Skeletal muscle tissue (tissue), 4 donors: ENCODE data around the gene DFFA. TPM values are rescaled to one million over a fixed set of nuclear protein-coding genes. Genes with fewer than 3 reads are reported as not detected.

Experiments used
- H3K27ac ChIP-seq: one replicate; pipeline ENCODE4 v1.7.0; 2013; ENCODE audit warnings: mild to moderate bottlenecking, low read depth, low read length, inconsistent platforms
- H3K27me3 ChIP-seq, 3 donors: one replicate each; pipeline ENCODE4 v1.7.0; 2013; ENCODE audit warnings: low read length in 3 of 3; ENCODE audit not compliant: control insufficient read depth in 3 of 3, insufficient read depth in 3 of 3
- H3K36me3 ChIP-seq, 3 donors: one replicate each; pipeline ENCODE4 v1.7.0; 2013; ENCODE audit warnings: low read length in 3 of 3; ENCODE audit not compliant: control insufficient read depth in 3 of 3, insufficient read depth in 3 of 3
- H3K4me1 ChIP-seq, 3 donors: one replicate each; pipeline ENCODE4 v1.7.0; 2013; ENCODE audit warnings: low read length in 3 of 3, mild to moderate bottlenecking in 3 of 3; ENCODE audit not compliant: control insufficient read depth in 3 of 3, insufficient read depth in 3 of 3
- H3K4me3 ChIP-seq, 3 donors: one replicate each; pipeline ENCODE4 v1.7.0; 2013; ENCODE audit warnings: low read length in 3 of 3
- H3K9ac ChIP-seq, 3 donors: one replicate each; pipeline ENCODE4 v1.7.0; 2013; ENCODE audit warnings: low read length in 3 of 3, mild to moderate bottlenecking in 3 of 3, moderate library complexity in 2 of 3, low read depth in 1 of 3
- H3K9me3 ChIP-seq, 3 donors: one replicate each; pipeline ENCODE4 v1.7.0; 2013; ENCODE audit warnings: low read length in 3 of 3; ENCODE audit not compliant: control insufficient read depth in 3 of 3
- total RNA-seq: library from RNA; depleted of rRNA; stranded (reverse); fragments of >200 nt; gene quantifications from one replicate; pipeline ENCODE4 v1.2.3, GENCODE V29; 2014
- donor health status: Osteomylitis.

Gene DFFA
- total RNA-seq, 1 donor from 2014 or later = 15.1 TPM

DNA sequence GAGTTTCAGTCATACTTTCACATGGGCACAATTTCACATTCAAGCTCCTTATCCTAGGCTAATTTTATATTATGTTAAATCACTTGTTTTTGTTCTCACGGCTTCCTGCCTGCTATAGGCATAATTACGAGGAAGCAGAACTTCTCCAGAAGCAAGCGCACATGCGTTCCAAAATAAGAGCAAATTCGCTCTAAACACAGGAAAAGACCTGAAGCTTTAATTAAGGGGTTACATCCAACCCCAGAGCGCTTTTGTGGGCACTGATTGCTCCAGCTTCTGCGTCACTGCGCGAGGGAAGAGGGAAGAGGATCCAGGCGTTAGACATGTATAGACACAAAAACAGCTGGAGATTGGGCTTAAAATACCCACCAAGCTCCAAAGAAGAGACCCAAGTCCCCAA, 22.6 kb downstream of the DFFA start, which contains the start of gene CORT:
TSS of gene CORT (plus strand) at position 281 of the 400 bp plus-strand sequence. CDS start 193 bp downstream, outside the sequence.
- H3K9me3 ChIP-seq = no peaks in the 10 kb centered on the region
- no peak within 1 kb of the TSS for H3K27ac ChIP-seq
- H3K4me1 ChIP-seq = peaks cover 0 to 2% (median 0%) of the 10 kb centered on the region in 3 donors
- H3K4me3 ChIP-seq = no peak within 1 kb of the TSS
- peaks cover 0 to under 1% (median 0%) of the 10 kb centered on the region in 3 donors for H3K36me3 ChIP-seq
- H3K27me3 ChIP-seq = peaks cover 8 to 18% (median 10%) of the 10 kb centered on the region in 3 donors
- no peak within 1 kb of the TSS for H3K9ac ChIP-seq

DNA sequence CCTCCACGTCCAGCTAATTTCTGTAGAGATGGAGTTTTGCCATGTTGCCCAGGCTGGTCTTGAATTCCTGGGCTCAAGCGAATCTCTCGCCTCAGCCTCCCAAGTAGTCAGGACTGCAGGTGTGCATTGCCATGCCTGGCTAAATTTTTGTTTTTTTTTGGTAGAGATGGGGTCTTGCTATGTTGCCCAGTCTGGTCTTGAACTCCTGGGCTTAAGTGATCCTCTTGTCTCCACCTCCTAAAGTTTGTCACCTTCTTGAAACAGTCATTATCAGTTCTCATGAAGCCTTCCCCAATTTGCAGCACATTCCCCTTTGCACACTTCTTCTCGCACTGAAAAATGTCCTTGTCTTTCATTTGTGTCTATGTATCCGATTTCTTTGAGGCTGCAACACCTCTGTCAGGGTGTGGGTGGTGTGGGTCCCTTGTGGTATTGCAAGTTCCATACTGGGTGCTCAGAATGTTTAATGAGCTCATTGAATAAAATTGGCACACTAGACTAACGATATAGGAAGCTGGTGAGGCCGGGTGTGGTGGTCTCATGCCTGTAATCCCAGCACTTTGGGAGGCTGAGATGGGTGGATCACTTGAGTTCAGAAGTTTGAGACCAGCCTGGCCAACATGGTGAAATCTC, 25.4 kb downstream of the DFFA start:
- no peaks in the 10 kb centered on the region for H3K9me3 ChIP-seq
- H3K4me1 ChIP-seq = peaks cover 0 to 2% (median 0%) of the 10 kb centered on the region in 3 donors
- H3K9ac ChIP-seq = no peak overlapping the region
- peaks cover 8 to 18% (median 10%) of the 10 kb centered on the region in 3 donors for H3K27me3 ChIP-seq
- H3K4me3 ChIP-seq = no peak overlapping the region
- no peak overlapping the region for H3K27ac ChIP-seq
- H3K36me3 ChIP-seq = peaks cover 0 to 6% (median 4%) of the 10 kb centered on the region in 3 donors

DNA sequence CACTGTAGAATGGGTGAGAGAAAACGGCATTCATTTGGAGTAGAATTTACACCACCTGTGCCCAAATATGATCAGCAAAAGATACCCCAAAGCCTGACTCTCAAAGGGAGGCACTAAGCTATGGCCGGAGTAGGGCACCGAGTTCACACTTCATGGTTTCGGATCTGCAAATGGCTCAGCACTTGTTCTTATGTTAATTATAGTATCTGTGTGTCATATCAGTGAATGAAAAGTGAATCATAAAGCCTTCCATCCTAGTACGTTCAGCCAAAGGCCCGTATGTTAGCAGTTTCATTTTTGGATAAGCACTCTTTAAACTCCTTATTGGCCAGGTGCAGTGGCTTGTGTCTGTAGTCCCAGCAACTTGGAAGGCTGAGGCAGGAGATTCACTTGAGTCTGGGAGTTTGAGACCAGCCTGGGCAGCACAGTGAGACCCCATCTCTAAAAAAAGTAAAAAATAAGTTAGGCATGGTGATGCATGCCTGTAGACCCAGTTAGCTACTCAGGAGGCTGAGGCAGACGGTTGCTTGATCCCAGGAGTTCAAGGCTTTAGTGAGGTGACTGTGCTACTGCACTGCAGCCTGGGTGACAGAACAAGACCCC, 27.4 kb downstream of the DFFA start:
- Histone ChIP-seq H3K4me1 (no peaks in the 10 kb centered on the region), H3K27me3 (peaks cover 2 to 7% (median 3%) of the 10 kb centered on the region in 3 donors), H3K4me3 (no peak overlapping the region), H3K36me3 (peaks cover 6 to 10% (median 6%) of the 10 kb centered on the region in 3 donors), H3K9me3 (no peaks in the 10 kb centered on the region), H3K9ac (no peak overlapping the region), H3K27ac (no peak overlapping the region)

DNA sequence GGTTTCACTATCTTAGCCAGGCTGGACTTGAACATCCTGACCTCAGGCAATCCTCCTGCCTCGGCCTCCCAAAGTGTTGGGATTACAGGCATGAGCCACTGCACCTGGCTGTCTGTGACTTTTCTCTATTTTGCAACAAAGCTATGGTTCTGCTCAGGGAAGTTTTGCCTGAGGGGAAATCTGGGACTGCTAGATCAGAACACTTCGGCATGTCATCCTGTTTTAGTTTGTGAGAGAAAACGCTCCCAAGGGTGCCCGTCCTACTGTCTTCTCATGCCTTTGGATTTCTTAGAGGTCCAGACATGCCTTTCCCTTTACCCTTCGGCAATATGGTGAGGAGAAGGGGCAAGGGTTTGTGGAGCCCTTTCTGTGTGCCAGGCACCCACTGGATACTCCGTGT, 28.1 kb downstream of the DFFA start:
- no peak overlapping the region for H3K27ac ChIP-seq
- H3K9ac ChIP-seq = no peak overlapping the region
- peaks cover 6 to 10% (median 6%) of the 10 kb centered on the region in 3 donors for H3K36me3 ChIP-seq
- H3K4me3 ChIP-seq = no peak overlapping the region
- no peaks in the 10 kb centered on the region for H3K4me1 ChIP-seq
- H3K9me3 ChIP-seq = no peaks in the 10 kb centered on the region
- peaks cover 0 to 1% (median 0%) of the 10 kb centered on the region in 3 donors for H3K27me3 ChIP-seq

DNA sequence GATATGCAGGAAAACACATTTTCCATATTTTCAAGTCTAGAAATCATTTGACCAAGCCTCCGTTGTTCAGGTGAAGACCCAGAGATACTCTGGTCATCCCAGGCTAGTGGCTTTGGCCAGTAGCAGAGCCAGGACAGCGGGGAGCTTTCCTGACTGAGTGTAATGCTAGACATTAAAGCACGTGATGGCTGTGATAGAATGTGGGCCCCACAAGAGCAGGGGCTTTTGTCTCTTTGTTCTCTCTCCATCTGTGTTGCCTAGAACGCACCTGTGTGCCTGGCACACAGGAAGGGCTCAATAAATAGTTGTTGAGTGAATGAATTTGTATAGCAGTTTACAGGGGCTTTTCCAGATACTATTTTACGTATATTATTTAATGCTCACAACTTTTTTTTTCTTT, 31.5 kb downstream of the DFFA start:
- H3K27me3 ChIP-seq = no peaks in the 10 kb centered on the region
- H3K9me3 ChIP-seq = no peaks in the 10 kb centered on the region
- H3K9ac ChIP-seq = no peak overlapping the region
- H3K27ac ChIP-seq = no peak overlapping the region
- no peak overlapping the region for H3K4me3 ChIP-seq
- no peaks in the 10 kb centered on the region for H3K4me1 ChIP-seq
- H3K36me3 ChIP-seq = peaks cover 6 to 10% (median 6%) of the 10 kb centered on the region in 3 donors

DNA sequence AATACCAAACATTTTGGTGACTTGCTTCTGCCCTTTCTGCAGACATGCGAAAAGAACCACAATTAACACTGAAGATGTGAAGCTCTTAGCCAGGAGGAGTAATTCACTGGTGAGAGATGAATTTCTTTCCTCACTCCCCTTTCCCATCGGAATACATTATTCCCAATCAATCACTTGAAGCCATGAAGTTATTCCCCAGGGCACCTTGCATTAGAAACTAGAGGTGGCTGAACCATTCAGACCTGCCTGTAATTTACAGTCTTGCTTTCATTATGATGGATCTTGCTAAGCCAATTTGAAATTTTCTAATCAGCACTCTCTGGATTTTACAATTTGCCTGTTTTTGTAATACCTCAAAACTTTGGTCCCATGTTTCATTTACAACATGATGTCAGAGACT, 32.0 kb downstream of the DFFA start:
- Histone ChIP-seq H3K36me3 (peaks cover 6 to 10% (median 6%) of the 10 kb centered on the region in 3 donors), H3K9me3 (no peaks in the 10 kb centered on the region), H3K27ac (no peak overlapping the region)

DNA sequence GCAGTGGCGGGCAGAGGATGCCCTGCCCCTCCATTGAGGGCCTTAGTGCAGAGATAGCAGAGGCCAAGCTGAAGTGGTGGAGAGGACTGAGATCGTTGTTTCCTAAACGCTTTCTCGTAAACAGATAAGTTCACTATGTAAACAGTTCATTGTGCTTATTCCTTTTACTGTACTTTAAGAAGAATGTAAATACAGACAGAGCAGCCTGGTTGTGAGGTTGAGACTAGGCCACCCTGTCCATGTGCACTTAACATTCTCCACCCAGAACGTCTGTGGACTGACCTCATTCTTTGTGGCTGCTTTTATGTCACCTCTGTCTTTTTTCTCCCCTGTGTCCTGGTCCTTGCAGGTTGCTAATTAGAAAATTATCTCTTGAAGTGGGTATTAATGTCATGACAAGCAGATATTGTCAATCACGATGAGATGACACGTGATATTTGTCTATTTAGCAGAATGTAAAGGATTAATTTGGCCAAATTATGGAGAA, 33.6 kb downstream of the DFFA start:
- no peak overlapping the region for H3K4me3 ChIP-seq
- H3K36me3 ChIP-seq = peaks cover 0 to 6% (median 5%) of the 10 kb centered on the region in 3 donors
- H3K9ac ChIP-seq = no peak overlapping the region
- no peaks in the 10 kb centered on the region for H3K27me3 ChIP-seq
- no peak overlapping the region for H3K27ac ChIP-seq
- H3K4me1 ChIP-seq = no peaks in the 10 kb centered on the region
- H3K9me3 ChIP-seq = no peaks in the 10 kb centered on the region

More for the DNA sequence above, 32.0 kb downstream of the DFFA start:
- Histone ChIP-seq H3K9ac (no peak overlapping the region), H3K4me3 (no peak overlapping the region), H3K27me3 (no peaks in the 10 kb centered on the region), H3K4me1 (no peaks in the 10 kb centered on the region)

DNA sequence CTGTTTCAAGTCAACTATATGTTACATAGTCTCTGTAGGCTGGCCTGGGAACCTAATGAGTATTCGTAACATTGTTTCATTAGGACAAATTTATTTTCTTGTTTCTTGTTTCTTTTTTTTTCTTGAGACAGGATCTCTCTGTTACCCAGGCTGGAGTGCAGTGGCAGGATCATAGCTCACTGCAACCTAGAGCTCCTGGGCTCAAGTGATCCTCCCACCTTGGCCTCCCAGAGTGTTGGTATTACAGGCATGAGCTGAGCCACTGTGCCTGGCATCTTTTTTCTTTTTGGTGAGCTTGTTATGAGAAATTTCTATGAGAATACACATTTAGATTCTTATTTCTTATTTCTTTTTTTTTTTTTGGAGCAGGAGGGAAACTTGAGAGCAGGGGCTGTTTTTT, 35.3 kb downstream of the DFFA start:
- H3K4me1 ChIP-seq = no peaks in the 10 kb centered on the region
- peaks cover 0 to 6% (median 5%) of the 10 kb centered on the region in 3 donors for H3K36me3 ChIP-seq
- H3K9me3 ChIP-seq = no peaks in the 10 kb centered on the region
- H3K9ac ChIP-seq = no peak overlapping the region
- H3K4me3 ChIP-seq = no peak overlapping the region
- H3K27ac ChIP-seq = no peak overlapping the region
- H3K27me3 ChIP-seq = no peaks in the 10 kb centered on the region

DNA sequence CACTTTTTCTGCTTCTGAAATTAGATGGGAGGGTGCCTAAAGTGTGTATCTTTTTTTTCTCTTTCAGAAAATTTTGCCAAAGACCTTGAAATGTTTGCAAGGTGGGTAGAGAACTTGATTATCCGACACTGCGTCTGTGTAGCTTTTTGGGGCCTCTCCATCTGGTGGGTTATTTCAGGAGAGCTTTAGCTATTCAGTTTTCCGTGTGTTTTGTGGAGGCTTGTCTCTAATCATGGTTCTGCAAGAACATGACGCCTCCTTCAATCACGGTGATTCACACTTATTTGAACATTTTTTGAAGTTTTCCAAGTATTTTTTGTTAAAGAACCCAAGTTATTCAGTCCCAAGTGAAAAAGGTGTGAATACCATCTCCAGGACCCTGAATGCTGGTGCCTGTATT, 37.7 kb downstream of the DFFA start:
- H3K9me3 ChIP-seq = no peaks in the 10 kb centered on the region
- no peak overlapping the region for H3K9ac ChIP-seq
- no peak overlapping the region for H3K27ac ChIP-seq
- H3K4me3 ChIP-seq = no peak overlapping the region
- H3K4me1 ChIP-seq = peaks cover 14 to 18% (median 17%) of the 10 kb centered on the region in 3 donors
- no peaks in the 10 kb centered on the region for H3K36me3 ChIP-seq
- H3K27me3 ChIP-seq = no peaks in the 10 kb centered on the region

DNA sequence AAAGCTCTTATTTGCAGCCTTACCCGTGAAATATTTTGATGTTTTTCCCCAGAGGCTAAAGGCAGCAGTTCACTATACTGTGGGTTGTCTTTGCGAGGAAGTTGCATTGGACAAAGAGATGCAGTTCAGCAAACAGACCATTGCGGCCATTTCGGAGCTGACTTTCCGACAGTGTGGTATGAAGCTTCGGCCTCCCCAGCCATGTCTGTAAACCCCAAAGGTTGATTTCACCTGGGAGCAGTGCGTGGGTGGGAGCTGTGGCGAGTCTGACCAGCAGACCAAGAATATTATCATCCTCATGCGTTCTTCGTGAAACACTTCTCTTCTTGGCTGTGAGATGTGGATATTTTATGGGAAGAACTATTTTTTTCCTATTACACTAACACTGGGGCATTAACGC, 38.5 kb downstream of the DFFA start:
- H3K27ac ChIP-seq = no peak overlapping the region
- H3K4me3 ChIP-seq = no peak overlapping the region
- H3K27me3 ChIP-seq = no peaks in the 10 kb centered on the region
- peaks cover 15 to 19% (median 17%) of the 10 kb centered on the region in 3 donors for H3K4me1 ChIP-seq
- no peaks in the 10 kb centered on the region for H3K36me3 ChIP-seq
- H3K9me3 ChIP-seq = no peaks in the 10 kb centered on the region
- H3K9ac ChIP-seq = no peak overlapping the region
